Esophagus muscularis mucosa (tissue), 4 donors: ENCODE results near the gene WDR64. TPM values are rescaled to one million over a fixed set of nuclear protein-coding genes. Genes with fewer than 3 reads are reported as not detected.
"Not testable (repeated sequence)": the region's sequence is repeated elsewhere in the genome, so short reads cannot be mapped to it uniquely, and the experiment has no call there.

Source experiments
- DNase-seq: peaks from one replicate; pipeline ENCODE4 v3.0.0-alpha.2; 2017; ENCODE audit errors: extremely low spot score
- H3K27ac ChIP-seq, 4 donors: fragments of 200-600 bp; sonication (generic); replicated peaks in 1 of 4; 1 replicate in 3 of 4; 2 replicates in 1 of 4; pipeline ENCODE4 v1.5.1; 2016 to 2019; ENCODE audit warnings: mild to moderate bottlenecking in 1 of 4
- H3K27me3 ChIP-seq, 4 donors: fragments of 200-600 bp; sonication (generic); one replicate each; pipeline versions ENCODE4 v1.5.1 to v1.6.0; 2016 to 2019
- H3K36me3 ChIP-seq, 4 donors: fragments of 200-600 bp; sonication (generic); one replicate each; pipeline ENCODE4 v1.5.1; 2016 to 2019
- H3K4me1 ChIP-seq, 4 donors: fragments of 200-600 bp; sonication (generic); one replicate each; pipeline ENCODE4 v1.5.1; 2016 to 2019
- H3K4me3 ChIP-seq, 4 donors: fragments of 200-600 bp; sonication (generic); 1 replicate in 2 of 4; 2 replicates in 2 of 4; pipeline ENCODE4 v1.5.1; 2016 to 2019; ENCODE audit warnings: mild to moderate bottlenecking in 4 of 4, moderate library complexity in 1 of 4
- H3K9me3 ChIP-seq, 4 donors: fragments of 200-600 bp; sonication (generic); 1 replicate in 3 of 4; 2 replicates in 1 of 4; pipeline ENCODE4 v1.5.1; 2016 to 2019
- EP300 ChIP-seq: sonication (generic); formaldehyde crosslinking; IDR thresholded peaks from one replicate; pipeline ENCODE4 v1.6.1; 2017; ENCODE audit warnings: antibody characterized with exemption
- POLR2A ChIP-seq: fragments of 450-650 bp; IDR thresholded peaks from one replicate; pipeline ENCODE4 v1.6.1; 2017; ENCODE audit warnings: antibody characterized with exemption, moderate library complexity, mild to moderate bottlenecking, low read depth
- POLR2AphosphoS5 ChIP-seq, 2 donors: sonication (generic); formaldehyde crosslinking; IDR thresholded peaks; one replicate each; pipeline ENCODE4 v1.6.1; 2017; ENCODE audit warnings: antibody characterized with exemption in 2 of 2
- WGBS: methylation state at CpG from one replicate; pipeline ENCODE4 v1.1.5; 2018; 5-methylcytosine and 5-hydroxymethylcytosine counted together
- intact Hi-C: fragments of 100-400 bp; cut with DNase I; formaldehyde crosslinking; loops from one replicate; pipeline ENCODE4 v1.15.1; 2023
- total RNA-seq, 4 donors: library from RNA; depleted of rRNA; stranded (reverse); fragments of >200 nt; gene quantifications; one replicate each; pipeline versions ENCODE4 v1.1.0 to v1.2.1, GENCODE V29; 2016
- TF ChIP-seq, protein P1 (sequence below), 3 experiments: fragments of 200-600 bp in 2 of 3; fragments of 450-650 bp in 1 of 3; sonication (generic) in 2 of 3; IDR thresholded peaks; one replicate each; pipeline ENCODE4 v1.5.1; 2017 to 2019; ENCODE audit warnings: antibody characterized with exemption in 3 of 3, mild to moderate bottlenecking in 2 of 3, moderate library complexity in 1 of 3

Gene WDR64
- total RNA-seq, 4 donors from 2014 or later, result not detected

DNA sequence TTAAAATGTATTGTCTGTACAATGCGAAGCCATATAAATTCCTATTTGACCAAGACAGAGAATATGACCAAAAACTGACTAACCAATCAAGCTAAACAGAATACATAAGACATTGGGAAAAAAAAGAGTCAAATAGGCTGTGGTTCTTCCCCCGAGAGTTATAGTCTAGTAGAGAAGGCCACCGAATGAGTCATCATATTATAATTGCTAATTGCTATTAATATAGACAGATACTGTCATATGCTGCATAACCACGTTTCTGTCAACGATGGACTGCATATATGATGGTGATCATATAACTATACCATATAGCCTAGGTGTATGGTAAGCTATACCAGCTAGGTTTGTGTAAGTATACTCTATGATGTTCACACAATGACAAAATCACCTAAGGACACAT lies 82.5 kb downstream of the WDR64 start:
- H3K36me3 ChIP-seq, result no peaks in the 10 kb centered on the region
- H3K9me3 ChIP-seq, result no peaks in the 10 kb centered on the region
- no peaks in the 10 kb centered on the region for H3K4me1 ChIP-seq
- H3K27me3 ChIP-seq, result peaks cover 0 to 4% (median 0%) of the 10 kb centered on the region in 4 donors
- H3K4me3 ChIP-seq, result no peak overlapping the region
- intact Hi-C loops, result no loop called here
- WGBS, result 86% methylated on average over 5 of the region's 5 CpGs
- DNase-seq, result no peak
- no peak overlapping the region for H3K27ac ChIP-seq
- TF ChIP-seq EP300 (no peak), POLR2A (no peak), POLR2AphosphoS5 (IDR thresholded peaks at IDR 0.05) (no peak)
- TF ChIP-seq, protein P1, sequence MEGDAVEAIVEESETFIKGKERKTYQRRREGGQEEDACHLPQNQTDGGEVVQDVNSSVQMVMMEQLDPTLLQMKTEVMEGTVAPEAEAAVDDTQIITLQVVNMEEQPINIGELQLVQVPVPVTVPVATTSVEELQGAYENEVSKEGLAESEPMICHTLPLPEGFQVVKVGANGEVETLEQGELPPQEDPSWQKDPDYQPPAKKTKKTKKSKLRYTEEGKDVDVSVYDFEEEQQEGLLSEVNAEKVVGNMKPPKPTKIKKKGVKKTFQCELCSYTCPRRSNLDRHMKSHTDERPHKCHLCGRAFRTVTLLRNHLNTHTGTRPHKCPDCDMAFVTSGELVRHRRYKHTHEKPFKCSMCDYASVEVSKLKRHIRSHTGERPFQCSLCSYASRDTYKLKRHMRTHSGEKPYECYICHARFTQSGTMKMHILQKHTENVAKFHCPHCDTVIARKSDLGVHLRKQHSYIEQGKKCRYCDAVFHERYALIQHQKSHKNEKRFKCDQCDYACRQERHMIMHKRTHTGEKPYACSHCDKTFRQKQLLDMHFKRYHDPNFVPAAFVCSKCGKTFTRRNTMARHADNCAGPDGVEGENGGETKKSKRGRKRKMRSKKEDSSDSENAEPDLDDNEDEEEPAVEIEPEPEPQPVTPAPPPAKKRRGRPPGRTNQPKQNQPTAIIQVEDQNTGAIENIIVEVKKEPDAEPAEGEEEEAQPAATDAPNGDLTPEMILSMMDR (IDR thresholded peaks at IDR 0.05), result no peak

DNA sequence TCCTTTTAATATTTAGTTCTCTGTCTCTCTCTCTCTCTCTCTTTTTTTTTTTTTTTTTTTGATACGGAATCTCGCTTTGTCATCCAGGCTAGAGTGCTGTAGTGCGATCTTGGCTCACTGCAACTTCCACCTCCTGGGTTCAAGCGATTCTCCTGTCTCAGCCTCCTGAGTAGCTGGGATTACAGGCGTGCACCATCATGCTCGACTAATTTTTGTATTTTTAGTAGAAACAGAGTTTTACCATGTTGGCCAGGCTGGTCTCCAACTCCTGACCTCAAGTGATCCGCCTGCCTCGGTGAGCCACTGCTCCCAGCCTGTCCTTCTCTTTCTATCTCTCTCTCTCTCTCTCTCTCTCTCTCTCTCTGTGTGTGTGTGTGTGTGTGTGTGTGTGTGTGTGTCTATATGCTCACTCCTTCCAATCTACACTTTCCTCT lies 83.4 kb downstream of the WDR64 start:
- H3K27me3 ChIP-seq, H3K36me3 ChIP-seq, H3K27ac ChIP-seq, H3K4me3 ChIP-seq, H3K4me1 ChIP-seq, intact Hi-C loops, DNase-seq, H3K9me3 ChIP-seq: not testable (repeated sequence)
- WGBS, result 85% methylated on average over 8 of the region's 8 CpGs

DNA sequence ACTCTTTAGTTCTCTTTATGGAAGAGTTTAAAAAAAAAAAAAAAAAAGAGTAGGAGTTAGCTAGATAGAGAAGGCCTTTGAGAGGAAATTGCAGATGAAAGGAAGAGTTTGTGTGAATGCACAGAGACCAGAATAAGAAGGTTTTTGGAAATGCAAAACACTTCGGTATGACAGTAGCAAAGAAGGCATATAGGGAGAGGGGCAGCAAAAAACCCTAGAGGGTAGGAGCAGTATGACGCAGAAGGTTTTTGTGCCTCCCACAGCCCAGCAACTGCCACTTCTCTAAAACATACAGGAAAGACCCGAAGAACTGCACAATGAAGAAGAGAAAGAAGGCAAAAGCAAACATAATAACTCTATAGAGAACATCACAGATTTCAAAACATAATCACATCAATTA lies 84.3 kb downstream of the WDR64 start:
- WGBS, result 83% methylated on average over 3 of the region's 3 CpGs
- H3K9me3 ChIP-seq, result no peaks in the 10 kb centered on the region
- TF ChIP-seq POLR2A (no peak), EP300 (no peak), POLR2AphosphoS5 (IDR thresholded peaks at IDR 0.05) (no peak)
- TF ChIP-seq, protein P1 (IDR thresholded peaks at IDR 0.05), result no peak

DNA sequence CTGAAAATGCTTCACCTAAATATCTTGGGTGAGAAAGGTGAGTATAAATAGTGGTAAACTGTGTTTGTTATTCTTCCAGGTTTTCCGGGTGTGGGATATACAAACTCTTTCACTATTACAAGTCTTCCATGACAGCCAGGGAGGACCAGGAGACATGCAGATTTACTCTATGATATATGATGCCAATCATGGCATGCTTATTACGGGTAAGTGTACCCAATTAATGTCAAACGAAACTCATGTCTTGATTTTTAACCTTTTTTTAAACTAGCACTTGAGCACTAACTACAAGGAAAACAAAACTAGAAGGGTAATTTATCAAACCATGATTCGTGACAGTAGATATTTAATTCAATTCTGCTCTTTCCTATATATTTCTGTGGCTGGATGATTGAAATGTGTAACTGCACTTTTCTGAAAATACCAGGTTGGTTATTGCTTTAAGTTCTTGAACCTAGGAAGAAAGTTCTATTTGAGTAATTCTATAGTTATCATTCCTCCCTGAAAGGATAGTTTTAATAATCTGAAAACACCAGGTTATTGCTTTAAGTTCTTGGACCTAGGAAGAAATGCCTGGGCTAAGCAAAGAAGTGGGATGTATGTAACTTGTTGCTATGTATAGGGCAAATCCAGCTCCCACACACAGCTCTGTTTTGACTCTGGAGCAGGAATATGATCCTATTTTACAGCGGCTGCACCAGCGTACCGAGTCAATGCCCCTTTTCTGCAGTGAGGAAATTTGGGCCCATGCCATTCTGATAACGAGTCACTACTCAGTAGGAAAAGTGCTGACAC lies 86.4 kb downstream of the WDR64 start:
- intact Hi-C loops, result no loop called here
- no peaks in the 10 kb centered on the region for H3K9me3 ChIP-seq
- H3K36me3 ChIP-seq, result no peaks in the 10 kb centered on the region
- TF ChIP-seq, protein P1 (IDR thresholded peaks at IDR 0.05), result no peak
- TF ChIP-seq EP300, result no peak
- no peak for TF ChIP-seq POLR2A
- TF ChIP-seq POLR2AphosphoS5 (IDR thresholded peaks at IDR 0.05), result no peak
- no peak overlapping the region for H3K27ac ChIP-seq
- no peaks in the 10 kb centered on the region for H3K4me1 ChIP-seq
- WGBS, result 70% methylated on average over 8 of the region's 8 CpGs
- H3K27me3 ChIP-seq, result no peaks in the 10 kb centered on the region
- no peak for DNase-seq
- no peak overlapping the region for H3K4me3 ChIP-seq

More for the DNA sequence above, 84.3 kb downstream of the WDR64 start:
- Histone ChIP-seq H3K36me3 (no peaks in the 10 kb centered on the region), H3K27ac (no peak overlapping the region), H3K27me3 (peaks cover 0 to 4% (median 0%) of the 10 kb centered on the region in 4 donors), H3K4me1 (no peaks in the 10 kb centered on the region), H3K4me3 (no peak overlapping the region)
- no peak for DNase-seq
- intact Hi-C loops, result no loop called here

DNA sequence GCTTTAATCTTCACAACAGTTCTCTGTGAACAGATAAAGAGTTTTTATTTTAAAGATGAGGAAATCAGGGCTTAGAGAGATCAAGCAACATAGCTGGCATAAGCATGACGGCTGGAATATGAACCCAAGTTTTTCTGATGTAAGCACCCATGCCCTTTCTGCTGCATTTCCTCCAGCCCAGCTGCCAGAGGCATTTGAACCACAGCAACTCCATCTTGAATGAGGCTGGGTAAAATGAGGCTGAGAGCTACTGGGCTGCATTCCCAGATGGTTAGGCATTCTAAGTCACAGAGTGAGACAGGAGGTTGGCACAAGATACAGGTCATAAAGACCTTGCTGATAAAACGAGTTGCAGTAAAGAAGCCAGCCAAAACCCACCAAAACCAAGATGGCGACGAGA lies 90.0 kb downstream of the WDR64 start:
- Histone ChIP-seq H3K27ac (no peak overlapping the region), H3K27me3 (no peaks in the 10 kb centered on the region), H3K4me1 (no peaks in the 10 kb centered on the region), H3K36me3 (no peaks in the 10 kb centered on the region), H3K9me3 (no peaks in the 10 kb centered on the region), H3K4me3 (no peak overlapping the region)
- TF ChIP-seq POLR2A (no peak), EP300 (no peak), POLR2AphosphoS5 (IDR thresholded peaks at IDR 0.05) (no peak)
- TF ChIP-seq, protein P1 (IDR thresholded peaks at IDR 0.05), result no peak
- intact Hi-C loops, result no loop called here
- WGBS, result 86% methylated on average over 4 of the region's 4 CpGs
- DNase-seq, result no peak
